Liver (tissue), 9 donors: ENCODE measurements around the gene KDELR3. TPM values are rescaled to one million over a fixed set of nuclear protein-coding genes. Genes with fewer than 3 reads are reported as not detected.

Experiments
- DNase-seq: peaks from one replicate; pipeline ENCODE4 v3.0.0-alpha.2; 2017; ENCODE audit warnings: low spot score
- H3K27ac ChIP-seq, 2 donors: one replicate each; pipeline ENCODE4 v1.7.0; 2013; ENCODE audit warnings: inconsistent platforms in 2 of 2, low read length in 2 of 2, control low read depth in 1 of 2, low read depth in 1 of 2, mild to moderate bottlenecking in 1 of 2
- H3K27me3 ChIP-seq, 4 donors: one replicate each; pipeline versions ENCODE4 v1.6.1 to v1.7.0; 2013; ENCODE audit warnings: low read length in 3 of 4, inconsistent platforms in 1 of 4, mild to moderate bottlenecking in 1 of 4, moderate library complexity in 1 of 4; ENCODE audit not compliant: control insufficient read depth in 4 of 4, insufficient read depth in 4 of 4
- H3K36me3 ChIP-seq, 4 donors: one replicate each; pipeline versions ENCODE4 v1.6.1 to v1.7.0; 2013; ENCODE audit warnings: low read length in 3 of 4, mild to moderate bottlenecking in 3 of 4, low read depth in 1 of 4, moderate library complexity in 1 of 4; ENCODE audit not compliant: control insufficient read depth in 4 of 4, insufficient read depth in 3 of 4
- H3K4me1 ChIP-seq, 4 donors: one replicate each; pipeline versions ENCODE4 v1.6.1 to v1.7.0; 2013; ENCODE audit warnings: low read length in 3 of 4, mild to moderate bottlenecking in 3 of 4, moderate library complexity in 1 of 4; ENCODE audit not compliant: control insufficient read depth in 4 of 4, insufficient read depth in 4 of 4
- H3K4me3 ChIP-seq, 3 donors: one replicate each; pipeline versions ENCODE4 v1.6.1 to v1.7.0; 2013; ENCODE audit warnings: low read length in 3 of 3, control low read depth in 1 of 3, low read depth in 1 of 3, mild to moderate bottlenecking in 1 of 3
- H3K9ac ChIP-seq, 2 donors: one replicate each; pipeline ENCODE4 v1.7.0; 2013; ENCODE audit warnings: low read length in 2 of 2, mild to moderate bottlenecking in 2 of 2, moderate library complexity in 2 of 2, control low read depth in 1 of 2, low read depth in 1 of 2
- H3K9me3 ChIP-seq, 4 donors: one replicate each; pipeline versions ENCODE4 v1.6.1 to v1.7.0; 2013; ENCODE audit warnings: low read length in 3 of 4; ENCODE audit not compliant: control insufficient read depth in 4 of 4
- EGR1 ChIP-seq, 2 donors: IDR thresholded peaks; 2 replicates each; pipeline ENCODE4 v1.6.1; 2016 to 2018; ENCODE audit warnings: antibody characterized with exemption in 2 of 2, low read depth in 2 of 2
- FOXA2 ChIP-seq: IDR thresholded peaks from 2 replicates; pipeline ENCODE4 v1.6.1; 2016; ENCODE audit warnings: antibody characterized with exemption
- GABPA ChIP-seq, 2 donors: IDR thresholded peaks in 1 of 2; conservative IDR thresholded peaks in 1 of 2; 2 replicates each; pipeline ENCODE4 v1.6.1; 2016; ENCODE audit warnings: antibody characterized with exemption in 2 of 2, mild to moderate bottlenecking in 1 of 2, moderate library complexity in 1 of 2
- HNF4G ChIP-seq: IDR thresholded peaks from 2 replicates; pipeline ENCODE4 v1.6.1; 2016; ENCODE audit warnings: antibody characterized with exemption
- JUND ChIP-seq, 2 donors: IDR thresholded peaks; 2 replicates each; pipeline ENCODE4 v1.6.1; 2016; ENCODE audit warnings: antibody characterized with exemption in 2 of 2
- NR2F2 ChIP-seq: IDR thresholded peaks from 2 replicates; pipeline ENCODE4 v1.6.1; 2016; ENCODE audit warnings: antibody characterized with exemption
- RAD21 ChIP-seq, 2 donors: IDR thresholded peaks; 2 replicates each; pipeline ENCODE4 v1.6.1; 2016; ENCODE audit warnings: antibody characterized with exemption in 2 of 2, mild to moderate bottlenecking in 2 of 2
- RXRA ChIP-seq, 2 donors: IDR thresholded peaks; 2 replicates each; pipeline ENCODE4 v1.6.1; 2017 to 2018; ENCODE audit warnings: antibody characterized with exemption in 2 of 2, mild to moderate bottlenecking in 1 of 2
- TAF1 ChIP-seq: conservative IDR thresholded peaks from 2 replicates; pipeline ENCODE4 v1.6.1; 2016; ENCODE audit warnings: antibody characterized with exemption, mild to moderate bottlenecking
- WGBS: extraction: QIAGEN DNeasy Blood & Tissue Kit; methylation state at CpG from one replicate; pipeline ENCODE4 v1.1.7; 2013; 5-methylcytosine and 5-hydroxymethylcytosine counted together
- polyA plus RNA-seq, 2 donors: library from polyadenylated mRNA; stranded (reverse) in 1 of 2; unstranded in 1 of 2; fragments of 200-250 nt in 1 of 2; fragments of >200 nt in 1 of 2; fragmentation: Nextera tagmentation in 1 of 2; extraction: Ambion mirVana in 1 of 2; gene quantifications; one replicate each; pipeline versions ENCODE4 v1.2.1 to v1.2.3, GENCODE V29; 2013 to 2015
- total RNA-seq, 2 donors: library from RNA; depleted of rRNA; stranded (reverse); fragments of >200 nt; gene quantifications; one replicate each; pipeline ENCODE4 v1.2.3, GENCODE V29; 2014
- TF ChIP-seq, protein P1 (sequence below): fragments of 150-350 bp; IDR thresholded peaks from 2 replicates; pipeline ENCODE4 v1.5.1; 2017; ENCODE audit warnings: improper control_type of control experiment, low read depth, low read length; ENCODE audit not compliant: missing input control
- TF ChIP-seq, protein P2 (sequence below): IDR thresholded peaks from 2 replicates; pipeline ENCODE4 v1.6.1; 2016; ENCODE audit warnings: antibody characterized with exemption
- TF ChIP-seq, protein P3 (sequence below): IDR thresholded peaks from 2 replicates; pipeline ENCODE4 v1.6.1; 2016; ENCODE audit warnings: antibody characterized with exemption
- TF ChIP-seq, protein P4 (sequence below): IDR thresholded peaks from 2 replicates; pipeline ENCODE4 v1.6.1; 2016; ENCODE audit warnings: antibody characterized with exemption, mild to moderate bottlenecking
- donor health status: healthy.
- donor health status: healthy.
- donor health status: healthy.
- donor health status: healthy.
- donor health status: healthy.

KDELR3 gene
- total and polyA plus RNA-seq, 4 donors = 3.5 to 12.8 (median 9.5) TPM

DNA sequence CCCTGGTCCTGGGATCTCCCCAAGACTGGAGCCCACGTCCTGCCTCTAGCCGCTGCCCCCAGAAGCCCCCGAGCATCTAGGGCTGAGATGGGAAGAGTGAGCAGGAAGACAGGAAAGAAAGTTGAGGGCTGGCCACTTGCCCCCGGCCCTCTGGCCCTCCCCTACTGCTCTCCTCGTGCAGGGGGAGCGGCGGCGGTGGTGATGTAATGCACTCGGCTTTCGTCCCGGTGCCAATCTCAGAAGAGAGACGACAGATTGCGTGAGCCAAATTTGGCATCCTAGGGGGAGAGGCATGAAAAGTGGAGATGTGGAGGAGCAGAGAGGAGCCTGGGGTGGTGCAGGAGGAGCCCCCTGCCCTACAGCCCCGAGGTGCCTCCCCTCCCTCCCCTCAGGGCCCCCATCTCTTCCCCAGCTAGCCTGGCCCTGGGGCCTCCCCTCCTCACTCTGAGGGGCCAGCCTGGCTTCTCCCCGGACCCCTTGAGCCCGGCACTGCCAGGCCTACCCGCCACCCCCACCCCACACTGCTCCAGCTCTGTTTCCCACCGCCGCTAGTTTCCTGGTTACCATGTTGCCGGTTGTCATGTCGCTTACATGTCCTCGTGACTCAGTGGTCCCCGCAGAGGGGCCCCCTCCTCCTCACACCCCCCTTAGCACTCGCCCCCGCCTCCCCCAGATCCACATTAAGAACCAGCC, 15.4 kb upstream of the KDELR3 start:
- no peaks in the 10 kb centered on the region for H3K36me3 ChIP-seq
- H3K27me3 ChIP-seq = peaks cover 0 to 7% (median 3%) of the 10 kb centered on the region in 4 donors
- no peak for DNase-seq
- H3K4me3 ChIP-seq = no peak overlapping the region
- TF ChIP-seq FOXA2 (no peak), NR2F2 (no peak), RXRA (IDR thresholded peaks at IDR 0.05) (no peak), TAF1 (no peak), GABPA (IDR thresholded peaks at IDR 0.05 in 1 of 2, conservative IDR thresholded peaks at IDR 0.05 in 1 of 2) (no peak), RAD21 (IDR thresholded peaks at IDR 0.05) (no peak)
- TF ChIP-seq, protein P1, sequence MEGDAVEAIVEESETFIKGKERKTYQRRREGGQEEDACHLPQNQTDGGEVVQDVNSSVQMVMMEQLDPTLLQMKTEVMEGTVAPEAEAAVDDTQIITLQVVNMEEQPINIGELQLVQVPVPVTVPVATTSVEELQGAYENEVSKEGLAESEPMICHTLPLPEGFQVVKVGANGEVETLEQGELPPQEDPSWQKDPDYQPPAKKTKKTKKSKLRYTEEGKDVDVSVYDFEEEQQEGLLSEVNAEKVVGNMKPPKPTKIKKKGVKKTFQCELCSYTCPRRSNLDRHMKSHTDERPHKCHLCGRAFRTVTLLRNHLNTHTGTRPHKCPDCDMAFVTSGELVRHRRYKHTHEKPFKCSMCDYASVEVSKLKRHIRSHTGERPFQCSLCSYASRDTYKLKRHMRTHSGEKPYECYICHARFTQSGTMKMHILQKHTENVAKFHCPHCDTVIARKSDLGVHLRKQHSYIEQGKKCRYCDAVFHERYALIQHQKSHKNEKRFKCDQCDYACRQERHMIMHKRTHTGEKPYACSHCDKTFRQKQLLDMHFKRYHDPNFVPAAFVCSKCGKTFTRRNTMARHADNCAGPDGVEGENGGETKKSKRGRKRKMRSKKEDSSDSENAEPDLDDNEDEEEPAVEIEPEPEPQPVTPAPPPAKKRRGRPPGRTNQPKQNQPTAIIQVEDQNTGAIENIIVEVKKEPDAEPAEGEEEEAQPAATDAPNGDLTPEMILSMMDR = no peak
- 38% methylated on average over 25 of the region's 25 CpGs for WGBS
- no peak overlapping the region for H3K27ac ChIP-seq
- no peaks in the 10 kb centered on the region for H3K9me3 ChIP-seq
- no peak overlapping the region for H3K9ac ChIP-seq
- H3K4me1 ChIP-seq = peaks cover 0 to 12% (median 8%) of the 10 kb centered on the region in 4 donors

DNA sequence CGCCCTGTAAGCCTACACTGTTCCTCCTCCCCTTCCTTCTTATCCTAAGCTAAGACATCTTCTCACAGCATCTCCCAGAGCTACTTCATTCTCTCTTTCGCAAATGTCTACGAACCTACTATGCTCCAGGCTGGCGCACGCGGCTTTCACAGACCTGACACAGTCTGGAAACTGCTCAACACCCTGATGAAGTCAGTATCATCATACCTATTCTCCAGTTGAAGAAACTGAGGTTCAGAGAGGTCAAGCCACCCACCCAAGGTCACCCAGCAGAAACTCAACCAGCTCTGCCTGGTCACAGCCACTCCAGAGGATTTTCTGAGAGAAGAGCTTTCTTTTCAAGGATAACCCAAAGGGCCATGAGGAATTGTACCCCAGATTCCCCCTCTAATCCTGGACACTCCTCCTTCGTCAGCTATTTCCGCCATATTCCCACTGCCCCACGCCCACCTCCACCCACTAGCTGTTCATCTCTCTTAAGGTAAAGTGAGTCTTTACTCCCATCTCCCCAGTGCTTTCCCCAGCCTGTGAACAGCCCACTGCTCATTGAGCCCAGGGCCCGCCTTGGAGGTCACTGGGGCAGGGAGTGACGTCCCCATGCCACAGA, 14.7 kb upstream of the KDELR3 start:
- Histone ChIP-seq H3K27me3 (peaks cover 0 to 7% (median 3%) of the 10 kb centered on the region in 4 donors), H3K9me3 (no peaks in the 10 kb centered on the region), H3K36me3 (no peaks in the 10 kb centered on the region), H3K27ac (no peak overlapping the region), H3K4me3 (no peak overlapping the region), H3K9ac (no peak overlapping the region), H3K4me1 (peaks cover 0 to 12% (median 8%) of the 10 kb centered on the region in 4 donors)
- WGBS = 80% methylated on average over 11 of the region's 11 CpGs
- no peak for DNase-seq
- TF ChIP-seq, protein P2, sequence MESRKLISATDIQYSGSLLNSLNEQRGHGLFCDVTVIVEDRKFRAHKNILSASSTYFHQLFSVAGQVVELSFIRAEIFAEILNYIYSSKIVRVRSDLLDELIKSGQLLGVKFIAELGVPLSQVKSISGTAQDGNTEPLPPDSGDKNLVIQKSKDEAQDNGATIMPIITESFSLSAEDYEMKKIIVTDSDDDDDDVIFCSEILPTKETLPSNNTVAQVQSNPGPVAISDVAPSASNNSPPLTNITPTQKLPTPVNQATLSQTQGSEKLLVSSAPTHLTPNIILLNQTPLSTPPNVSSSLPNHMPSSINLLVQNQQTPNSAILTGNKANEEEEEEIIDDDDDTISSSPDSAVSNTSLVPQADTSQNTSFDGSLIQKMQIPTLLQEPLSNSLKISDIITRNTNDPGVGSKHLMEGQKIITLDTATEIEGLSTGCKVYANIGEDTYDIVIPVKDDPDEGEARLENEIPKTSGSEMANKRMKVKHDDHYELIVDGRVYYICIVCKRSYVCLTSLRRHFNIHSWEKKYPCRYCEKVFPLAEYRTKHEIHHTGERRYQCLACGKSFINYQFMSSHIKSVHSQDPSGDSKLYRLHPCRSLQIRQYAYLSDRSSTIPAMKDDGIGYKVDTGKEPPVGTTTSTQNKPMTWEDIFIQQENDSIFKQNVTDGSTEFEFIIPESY = no peak
- no peak for TF ChIP-seq NR2F2
- no peak for TF ChIP-seq TAF1
- no peak for TF ChIP-seq FOXA2
- TF ChIP-seq JUND (IDR thresholded peaks at IDR 0.05) = no peak
- TF ChIP-seq, protein P3, sequence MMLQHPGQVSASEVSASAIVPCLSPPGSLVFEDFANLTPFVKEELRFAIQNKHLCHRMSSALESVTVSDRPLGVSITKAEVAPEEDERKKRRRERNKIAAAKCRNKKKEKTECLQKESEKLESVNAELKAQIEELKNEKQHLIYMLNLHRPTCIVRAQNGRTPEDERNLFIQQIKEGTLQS = no peak
- TF ChIP-seq GABPA (IDR thresholded peaks at IDR 0.05 in 1 of 2, conservative IDR thresholded peaks at IDR 0.05 in 1 of 2) = no peak
- TF ChIP-seq, protein P4, sequence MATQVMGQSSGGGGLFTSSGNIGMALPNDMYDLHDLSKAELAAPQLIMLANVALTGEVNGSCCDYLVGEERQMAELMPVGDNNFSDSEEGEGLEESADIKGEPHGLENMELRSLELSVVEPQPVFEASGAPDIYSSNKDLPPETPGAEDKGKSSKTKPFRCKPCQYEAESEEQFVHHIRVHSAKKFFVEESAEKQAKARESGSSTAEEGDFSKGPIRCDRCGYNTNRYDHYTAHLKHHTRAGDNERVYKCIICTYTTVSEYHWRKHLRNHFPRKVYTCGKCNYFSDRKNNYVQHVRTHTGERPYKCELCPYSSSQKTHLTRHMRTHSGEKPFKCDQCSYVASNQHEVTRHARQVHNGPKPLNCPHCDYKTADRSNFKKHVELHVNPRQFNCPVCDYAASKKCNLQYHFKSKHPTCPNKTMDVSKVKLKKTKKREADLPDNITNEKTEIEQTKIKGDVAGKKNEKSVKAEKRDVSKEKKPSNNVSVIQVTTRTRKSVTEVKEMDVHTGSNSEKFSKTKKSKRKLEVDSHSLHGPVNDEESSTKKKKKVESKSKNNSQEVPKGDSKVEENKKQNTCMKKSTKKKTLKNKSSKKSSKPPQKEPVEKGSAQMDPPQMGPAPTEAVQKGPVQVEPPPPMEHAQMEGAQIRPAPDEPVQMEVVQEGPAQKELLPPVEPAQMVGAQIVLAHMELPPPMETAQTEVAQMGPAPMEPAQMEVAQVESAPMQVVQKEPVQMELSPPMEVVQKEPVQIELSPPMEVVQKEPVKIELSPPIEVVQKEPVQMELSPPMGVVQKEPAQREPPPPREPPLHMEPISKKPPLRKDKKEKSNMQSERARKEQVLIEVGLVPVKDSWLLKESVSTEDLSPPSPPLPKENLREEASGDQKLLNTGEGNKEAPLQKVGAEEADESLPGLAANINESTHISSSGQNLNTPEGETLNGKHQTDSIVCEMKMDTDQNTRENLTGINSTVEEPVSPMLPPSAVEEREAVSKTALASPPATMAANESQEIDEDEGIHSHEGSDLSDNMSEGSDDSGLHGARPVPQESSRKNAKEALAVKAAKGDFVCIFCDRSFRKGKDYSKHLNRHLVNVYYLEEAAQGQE = no peak
- TF ChIP-seq EGR1 (IDR thresholded peaks at IDR 0.05; ENCODE audit: low read depth in 2 of 2) = no peak
- TF ChIP-seq HNF4G = no peak
